ENCODE results near the gene PRKCI.
"Not testable (repeated sequence)": the region's sequence is repeated elsewhere in the genome, so short reads cannot be mapped to it uniquely, and the experiment has no call there.

The PRKCI gene

DNA sequence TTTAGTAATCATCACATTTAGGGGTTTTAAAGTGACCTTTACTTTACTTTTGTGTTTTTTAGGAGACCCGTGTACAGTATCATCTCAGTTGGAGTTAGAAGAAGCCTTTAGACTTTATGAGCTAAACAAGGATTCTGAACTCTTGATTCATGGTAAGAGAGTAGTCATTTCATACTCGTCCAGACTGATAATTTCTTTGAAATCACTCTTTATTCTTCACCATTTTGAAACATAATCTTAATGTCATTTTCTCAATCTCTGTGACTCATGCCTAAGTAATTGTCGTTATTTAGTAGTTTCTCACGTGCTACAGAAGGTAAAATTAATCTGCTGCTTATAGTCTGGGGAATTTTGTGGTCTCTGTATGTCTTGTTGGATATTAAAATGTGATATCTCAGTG is 37.7 kb downstream of the PRKCI start:
- no peak overlapping the region for H3K4me3 ChIP-seq (replicated peaks; ENCODE audit: low read depth, low read length)
- DNase-seq (ENCODE audit: low read depth) = no peak
- no peak for TF ChIP-seq CTCF (IDR thresholded peaks at IDR 0.05; ENCODE audit: low read length, missing control alignments)

GRCh38 chr3:170267793-170268192 is 45.6 kb downstream of the PRKCI start:
- DNase-seq (ENCODE audit: low read depth) = no peak
- TF ChIP-seq CTCF (IDR thresholded peaks at IDR 0.05; ENCODE audit: low read length, missing control alignments) = no peak
- no peak overlapping the region for H3K4me3 ChIP-seq (replicated peaks; ENCODE audit: low read depth, low read length)

- H3K4me3 ChIP-seq (replicated peaks; ENCODE audit: low read depth, low read length); DNase-seq (ENCODE audit: low read depth): not testable (repeated sequence)
Measured at GRCh38 chr3:170269673-170270254, 47.5 kb downstream of the PRKCI start.

- no peak overlapping the region for H3K4me3 ChIP-seq (replicated peaks; ENCODE audit: low read depth, low read length)
- TF ChIP-seq CTCF (IDR thresholded peaks at IDR 0.05; ENCODE audit: low read length, missing control alignments) = no peak
Measured at GRCh38 chr3:170270282-170270881, 48.2 kb downstream of the PRKCI start.

DNA sequence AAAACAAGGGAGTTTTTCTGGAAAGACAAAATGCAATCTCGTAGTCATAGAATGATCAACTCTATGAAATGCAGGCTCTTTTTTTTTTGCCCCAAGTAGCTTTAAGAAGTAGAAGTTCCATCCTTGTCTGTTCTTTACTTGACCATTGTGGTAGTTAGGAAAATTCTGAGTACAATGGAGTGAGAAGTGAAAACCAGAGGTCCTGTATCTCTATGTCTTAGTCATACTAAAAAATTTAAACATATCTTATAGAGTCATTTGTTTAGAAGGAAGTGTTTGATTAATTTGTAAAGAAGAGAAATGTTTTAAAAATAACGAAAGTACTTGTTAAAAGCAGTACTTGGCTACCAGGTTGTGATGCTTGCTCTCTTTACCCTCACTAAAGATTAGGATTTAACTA is 52.4 kb downstream of the PRKCI start:
- no peak for TF ChIP-seq CTCF (IDR thresholded peaks at IDR 0.05; ENCODE audit: low read length, missing control alignments)

More at GRCh38 chr3:170270282-170270881, 48.2 kb downstream of the PRKCI start:
- no peak for DNase-seq (ENCODE audit: low read depth)

GRCh38 chr3:170275832-170276231 is 53.6 kb downstream of the PRKCI start:
- no peak overlapping the region for H3K4me3 ChIP-seq (replicated peaks; ENCODE audit: low read depth, low read length)
- DNase-seq (ENCODE audit: low read depth) = no peak
- TF ChIP-seq CTCF (IDR thresholded peaks at IDR 0.05; ENCODE audit: low read length, missing control alignments) = no peak

More for the DNA sequence above, 52.4 kb downstream of the PRKCI start:
- no peak overlapping the region for H3K4me3 ChIP-seq (replicated peaks; ENCODE audit: low read depth, low read length)
- DNase-seq (ENCODE audit: low read depth) = no peak

GRCh38 chr3:170277311-170277710 is 55.1 kb downstream of the PRKCI start:
- DNase-seq (ENCODE audit: low read depth) = not testable (repeated sequence)

DNA sequence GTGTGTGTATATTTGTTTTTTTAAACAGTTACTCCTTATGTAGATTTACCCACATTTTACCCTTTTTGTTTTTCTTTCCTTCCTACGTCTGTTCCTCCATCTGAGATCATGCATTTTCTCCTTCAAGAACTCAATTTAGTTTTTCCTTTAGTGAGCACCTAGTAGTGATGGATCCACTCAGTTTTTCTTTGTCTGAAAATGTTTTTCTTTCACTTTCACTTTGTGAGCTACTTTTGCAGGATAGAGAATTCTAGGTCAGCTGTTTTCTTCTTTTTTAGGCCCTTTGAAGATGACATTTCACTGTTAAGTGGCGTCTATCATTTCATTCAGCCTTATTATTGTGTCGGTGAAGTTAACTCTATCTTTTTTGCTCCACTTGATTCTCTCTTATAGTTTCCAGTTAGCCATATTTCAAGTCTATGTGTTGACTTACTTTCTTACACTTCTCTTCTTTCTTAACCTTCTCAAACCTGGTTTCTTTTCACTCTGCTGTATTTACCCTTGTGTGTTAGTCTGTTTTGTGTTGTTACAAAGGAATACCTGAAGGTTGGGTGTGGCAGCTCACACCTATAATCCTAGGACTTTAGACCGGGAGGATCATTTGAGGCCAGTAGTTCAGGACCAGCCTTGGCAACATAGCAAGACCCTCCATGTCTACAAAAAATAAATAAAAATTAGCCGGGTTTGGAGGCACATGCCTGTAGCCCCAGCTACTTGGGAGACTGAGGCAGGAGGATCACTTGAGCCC is 55.8 kb downstream of the PRKCI start:
- no peak overlapping the region for H3K4me3 ChIP-seq (replicated peaks; ENCODE audit: low read depth, low read length)
- no peak for DNase-seq (ENCODE audit: low read depth)
- TF ChIP-seq CTCF (IDR thresholded peaks at IDR 0.05; ENCODE audit: low read length, missing control alignments) = no peak

More at GRCh38 chr3:170277311-170277710, 55.1 kb downstream of the PRKCI start:
- not testable (repeated sequence) for H3K4me3 ChIP-seq (replicated peaks; ENCODE audit: low read depth, low read length)

Data from fibroblast of pulmonary artery (primary cell).